Measurements from ENCODE around the gene PLTP.
"Not testable (repeated sequence)": the region's sequence is repeated elsewhere in the genome, so short reads cannot be mapped to it uniquely, and the experiment has no call there.

The PLTP gene

GRCh38 chr20:45892049-45892825, 19.7 kb downstream of the PLTP start:
- no peak for FAIRE-seq

GRCh38 chr20:45890985-45891983, 20.7 kb downstream of the PLTP start, which contains the start of the genes CTSA and NEURL2:
Gene CTSA, plus strand, starts transcription at chr20:45891335. Its CDS starts 234 bp downstream, at chr20:45891569.
Gene NEURL2, minus strand, starts transcription at chr20:45891208. Its CDS starts 217 bp downstream, at chr20:45890991.
- no peak for FAIRE-seq
- DNase-seq (ENCODE audit: insufficient read length, low spot score): peak; percentile 96
- peak; percentile 68 for TF ChIP-seq POLR2A (IDR thresholded peaks at IDR 0.05; ENCODE audit: low read depth, low read length)

More at GRCh38 chr20:45892049-45892825, 19.7 kb downstream of the PLTP start:
- DNase-seq (ENCODE audit: insufficient read length, low spot score): peak; percentile 71
- TF ChIP-seq POLR2A (IDR thresholded peaks at IDR 0.05; ENCODE audit: low read depth, low read length): no peak

GRCh38 chr20:45890077-45890984, 21.6 kb downstream of the PLTP start:
- no peak for TF ChIP-seq POLR2A (IDR thresholded peaks at IDR 0.05; ENCODE audit: low read depth, low read length)
- no peak for DNase-seq (ENCODE audit: insufficient read length, low spot score)
- no peak for FAIRE-seq

GRCh38 chr20:45888681-45889080, 23.3 kb downstream of the PLTP start:
- no peak for FAIRE-seq
- TF ChIP-seq POLR2A (IDR thresholded peaks at IDR 0.05; ENCODE audit: low read depth, low read length): no peak

GRCh38 chr20:45887346-45887715, 24.6 kb downstream of the PLTP start, which contains the start of gene SPATA25:
Gene SPATA25, minus strand, starts transcription at chr20:45887622. Its CDS starts 32 bp downstream, at chr20:45887590.
- no peak for FAIRE-seq
- no peak for DNase-seq (ENCODE audit: insufficient read length, low spot score)
- TF ChIP-seq POLR2A (IDR thresholded peaks at IDR 0.05; ENCODE audit: low read depth, low read length): no peak

More at GRCh38 chr20:45888681-45889080, 23.3 kb downstream of the PLTP start:
- no peak for DNase-seq (ENCODE audit: insufficient read length, low spot score)

- DNase-seq (ENCODE audit: insufficient read length, low spot score): no peak
- no peak for TF ChIP-seq POLR2A (IDR thresholded peaks at IDR 0.05; ENCODE audit: low read depth, low read length)
- no peak for FAIRE-seq
These were observed 25.2 kb downstream of the PLTP start for GRCh38 chr20:45886590-45887345.

- TF ChIP-seq POLR2A (IDR thresholded peaks at IDR 0.05; ENCODE audit: low read depth, low read length): no peak
- DNase-seq (ENCODE audit: insufficient read length, low spot score): no peak
- FAIRE-seq: no peak
These were observed 28.9 kb downstream of the PLTP start for GRCh38 chr20:45883100-45883469.

GRCh38 chr20:45882469-45883099, 29.4 kb downstream of the PLTP start:
- TF ChIP-seq POLR2A (IDR thresholded peaks at IDR 0.05; ENCODE audit: low read depth, low read length): no peak
- FAIRE-seq (no peak), DNase-seq (ENCODE audit: insufficient read length, low spot score) (no peak)

- FAIRE-seq (peak; percentile 57), DNase-seq (ENCODE audit: insufficient read length, low spot score) (peak; percentile 97)
- peak; percentile 86 for TF ChIP-seq POLR2A (IDR thresholded peaks at IDR 0.05; ENCODE audit: low read depth, low read length)
These were observed 30.8 kb downstream of the PLTP start, which contains the start of gene ZSWIM1 for GRCh38 chr20:45880988-45881788. Gene ZSWIM1, plus strand, starts transcription at chr20:45881227. Its CDS starts 1,366 bp downstream, at chr20:45882593.

GRCh38 chr20:45878076-45878761, 33.7 kb downstream of the PLTP start:
- DNase-seq (ENCODE audit: insufficient read length, low spot score) (no peak), FAIRE-seq (no peak)
- no peak for TF ChIP-seq POLR2A (IDR thresholded peaks at IDR 0.05; ENCODE audit: low read depth, low read length)

- no peak for DNase-seq (ENCODE audit: insufficient read length, low spot score)
- no peak for FAIRE-seq
- no peak for TF ChIP-seq POLR2A (IDR thresholded peaks at IDR 0.05; ENCODE audit: low read depth, low read length)
These were observed 37.4 kb downstream of the PLTP start for GRCh38 chr20:45874576-45874975.

GRCh38 chr20:45874104-45874481, 37.9 kb downstream of the PLTP start:
- not testable (repeated sequence) for FAIRE-seq; DNase-seq (ENCODE audit: insufficient read length, low spot score)
